ENCODE measurements around the gene DENND4A. TPM values are rescaled to one million over a fixed set of nuclear protein-coding genes. Genes with fewer than 3 reads are reported as not detected.

DENND4A gene
- total RNA-seq, 4 donors from 2014 or later = 38.8 to 64.8 (median 52.3) TPM

DNA sequence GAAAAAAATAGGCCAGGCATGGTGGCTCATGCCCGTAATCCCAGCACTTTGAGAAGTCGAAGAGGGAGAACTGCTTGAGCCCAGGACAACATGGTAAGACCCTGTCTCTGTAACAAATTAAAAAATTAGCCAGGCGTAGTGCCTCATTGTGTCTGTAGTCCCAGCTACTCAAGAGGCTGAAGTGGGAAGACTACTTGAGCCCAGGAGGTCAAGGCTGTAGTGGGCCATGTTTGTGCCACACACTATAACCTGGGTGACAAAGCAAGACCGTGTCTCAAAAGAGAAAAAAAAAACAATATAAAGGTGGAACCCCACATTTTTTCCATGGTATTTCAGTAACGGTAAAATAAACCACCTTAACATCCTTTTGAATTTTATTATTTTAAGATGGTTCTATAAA lies 69.9 kb downstream of the DENND4A start:
- no peak for DNase-seq (ENCODE audit: low spot score)
- TF ChIP-seq, protein P1, sequence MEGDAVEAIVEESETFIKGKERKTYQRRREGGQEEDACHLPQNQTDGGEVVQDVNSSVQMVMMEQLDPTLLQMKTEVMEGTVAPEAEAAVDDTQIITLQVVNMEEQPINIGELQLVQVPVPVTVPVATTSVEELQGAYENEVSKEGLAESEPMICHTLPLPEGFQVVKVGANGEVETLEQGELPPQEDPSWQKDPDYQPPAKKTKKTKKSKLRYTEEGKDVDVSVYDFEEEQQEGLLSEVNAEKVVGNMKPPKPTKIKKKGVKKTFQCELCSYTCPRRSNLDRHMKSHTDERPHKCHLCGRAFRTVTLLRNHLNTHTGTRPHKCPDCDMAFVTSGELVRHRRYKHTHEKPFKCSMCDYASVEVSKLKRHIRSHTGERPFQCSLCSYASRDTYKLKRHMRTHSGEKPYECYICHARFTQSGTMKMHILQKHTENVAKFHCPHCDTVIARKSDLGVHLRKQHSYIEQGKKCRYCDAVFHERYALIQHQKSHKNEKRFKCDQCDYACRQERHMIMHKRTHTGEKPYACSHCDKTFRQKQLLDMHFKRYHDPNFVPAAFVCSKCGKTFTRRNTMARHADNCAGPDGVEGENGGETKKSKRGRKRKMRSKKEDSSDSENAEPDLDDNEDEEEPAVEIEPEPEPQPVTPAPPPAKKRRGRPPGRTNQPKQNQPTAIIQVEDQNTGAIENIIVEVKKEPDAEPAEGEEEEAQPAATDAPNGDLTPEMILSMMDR (IDR thresholded peaks at IDR 0.05) = no peak
- ATAC-seq (ENCODE audit: low FRiP score) = no peak

DNA sequence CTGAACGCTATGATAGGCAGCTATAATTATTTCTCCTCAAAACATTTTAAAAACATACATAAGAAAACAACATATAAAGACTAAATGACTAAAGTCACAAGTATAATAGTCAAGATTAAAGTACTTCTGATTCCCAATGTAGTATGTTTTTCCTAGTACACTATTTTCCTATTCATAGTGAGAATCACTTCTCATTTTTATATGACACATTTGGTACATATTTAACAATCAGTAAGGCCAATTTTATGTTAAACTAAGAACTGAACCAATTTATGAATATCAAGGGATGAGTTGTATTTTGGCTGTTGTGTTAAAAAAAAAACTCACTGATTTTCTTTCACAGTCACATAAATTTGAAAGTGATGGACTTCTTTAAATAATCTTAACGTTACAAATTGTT lies 79.7 kb downstream of the DENND4A start:
- DNase-seq (ENCODE audit: low spot score) (no peak), ATAC-seq (ENCODE audit: low FRiP score) (no peak)
- TF ChIP-seq, protein P1 (IDR thresholded peaks at IDR 0.05) = no peak

DNA sequence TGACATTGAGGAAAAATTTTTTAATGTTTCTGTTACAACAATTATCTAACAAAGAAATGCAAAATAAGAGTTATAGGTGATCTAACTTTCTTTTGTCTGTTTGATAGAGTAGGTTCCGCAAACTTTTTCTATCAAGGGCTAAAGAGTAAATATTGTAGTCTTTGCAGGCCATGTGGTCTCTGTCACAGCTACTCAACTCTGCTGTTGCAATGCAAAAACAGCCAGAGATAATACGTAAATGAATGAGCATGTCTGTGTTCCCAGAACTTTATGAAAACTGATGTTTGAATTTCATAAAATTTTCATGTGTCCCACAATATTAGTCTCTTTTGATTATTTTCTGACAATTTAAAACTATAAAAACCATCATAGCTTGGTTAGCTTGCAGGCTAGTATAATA lies 97.0 kb downstream of the DENND4A start:
- ATAC-seq (ENCODE audit: low FRiP score) = no peak

DNA sequence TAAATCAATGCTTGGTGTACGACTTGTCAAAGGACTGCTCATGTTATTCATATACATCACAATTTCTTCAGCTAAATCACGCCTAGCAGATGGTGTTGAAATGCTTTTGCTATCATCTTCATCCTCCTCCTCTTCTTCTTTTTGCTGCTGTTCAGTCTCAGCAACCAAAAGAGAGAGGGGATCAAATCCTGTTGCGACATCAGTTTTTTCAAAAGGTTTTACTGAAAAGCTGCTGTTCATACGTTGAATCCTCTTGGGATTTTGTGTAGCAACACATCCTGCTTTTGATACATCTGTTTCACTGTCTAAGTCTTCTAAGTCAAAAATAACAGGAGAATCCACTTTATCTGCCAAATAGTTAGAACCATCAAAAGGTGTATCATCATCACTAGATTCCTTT lies 101.3 kb downstream of the DENND4A start:
- DNase-seq (ENCODE audit: low spot score) = no peak
- no peak for ATAC-seq (ENCODE audit: low FRiP score)
- TF ChIP-seq, protein P1 (IDR thresholded peaks at IDR 0.05) = no peak

More for the DNA sequence above, 97.0 kb downstream of the DENND4A start:
- TF ChIP-seq, protein P1 (IDR thresholded peaks at IDR 0.05) = no peak
- DNase-seq (ENCODE audit: low spot score) = no peak

DNA sequence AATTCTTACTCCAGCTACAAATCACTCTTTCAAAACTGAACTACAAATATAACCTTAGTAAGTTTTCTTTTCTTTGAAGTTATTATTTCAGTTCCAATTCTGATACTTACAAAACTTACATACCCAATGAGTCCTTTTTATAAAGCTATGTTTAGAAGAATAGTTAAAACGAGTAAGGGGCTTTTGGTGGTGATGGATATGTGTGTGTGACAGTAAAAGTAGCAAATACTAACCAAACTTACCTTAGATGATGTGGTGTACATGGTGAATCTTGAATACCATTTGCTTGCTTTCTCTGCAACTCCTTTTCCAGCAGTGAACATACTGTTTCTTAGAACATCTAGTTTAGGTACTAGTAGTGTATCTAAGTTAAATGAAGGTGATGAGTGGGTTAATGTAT lies 101.9 kb downstream of the DENND4A start:
- TF ChIP-seq, protein P1 (IDR thresholded peaks at IDR 0.05) = no peak

DNA sequence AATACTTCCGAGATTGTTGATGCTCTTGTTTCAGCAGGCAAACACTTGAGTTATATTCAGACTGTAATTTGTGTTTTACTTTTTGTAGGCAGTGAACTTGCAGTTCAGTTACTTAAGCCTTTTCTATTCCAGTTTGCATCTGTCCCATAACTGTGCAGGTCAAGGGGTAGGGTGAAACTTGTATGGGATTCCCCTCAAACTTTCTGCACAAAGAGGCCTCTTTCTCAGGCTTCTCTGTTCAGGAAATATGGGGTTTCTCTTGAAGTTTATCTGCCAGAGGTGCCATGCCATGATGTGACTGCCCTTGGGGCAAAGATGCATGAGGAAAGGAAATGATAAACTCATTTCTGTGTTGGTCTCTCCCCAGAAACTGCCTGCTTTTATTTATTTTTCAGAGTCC lies 103.6 kb downstream of the DENND4A start:
- ATAC-seq (ENCODE audit: low FRiP score) (no peak), DNase-seq (ENCODE audit: low spot score) (no peak)
- TF ChIP-seq, protein P1 (IDR thresholded peaks at IDR 0.05) = no peak

More for the DNA sequence above, 101.9 kb downstream of the DENND4A start:
- DNase-seq (ENCODE audit: low spot score) = no peak
- ATAC-seq (ENCODE audit: low FRiP score) = no peak

DNA sequence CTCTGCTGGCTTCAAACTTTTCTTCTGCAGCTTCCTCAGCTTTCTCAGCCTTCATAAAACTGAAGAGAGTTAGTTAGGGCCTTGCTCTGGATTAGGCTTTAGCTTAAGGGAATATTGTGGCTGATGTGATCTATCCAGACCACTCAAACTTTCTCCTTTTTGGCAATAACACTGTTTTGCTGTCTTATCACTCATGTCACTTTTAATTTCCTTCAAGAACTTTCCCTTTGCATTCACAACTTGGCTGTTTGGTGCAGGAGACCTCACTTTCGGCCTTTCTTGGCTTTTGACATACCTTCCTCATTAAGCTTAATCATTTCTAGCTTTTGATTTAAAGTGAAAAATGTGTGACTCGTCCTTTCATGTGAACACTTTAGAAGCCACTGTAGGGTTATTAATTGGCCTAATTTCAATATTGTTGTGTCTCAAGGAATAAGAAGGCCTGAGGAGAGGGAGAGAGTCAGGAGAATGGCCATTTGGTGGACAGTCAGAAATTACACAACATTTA lies 109.6 kb downstream of the DENND4A start:
- ATAC-seq (ENCODE audit: low FRiP score) (no peak), DNase-seq (ENCODE audit: low spot score) (no peak)
- TF ChIP-seq, protein P1 (IDR thresholded peaks at IDR 0.05) = no peak
